ENCODE measurements around the gene BABAM2.
A peak's percentile ranks its signal among the peaks of the same experiment; 100 is the strongest.

BABAM2 gene

DNA sequence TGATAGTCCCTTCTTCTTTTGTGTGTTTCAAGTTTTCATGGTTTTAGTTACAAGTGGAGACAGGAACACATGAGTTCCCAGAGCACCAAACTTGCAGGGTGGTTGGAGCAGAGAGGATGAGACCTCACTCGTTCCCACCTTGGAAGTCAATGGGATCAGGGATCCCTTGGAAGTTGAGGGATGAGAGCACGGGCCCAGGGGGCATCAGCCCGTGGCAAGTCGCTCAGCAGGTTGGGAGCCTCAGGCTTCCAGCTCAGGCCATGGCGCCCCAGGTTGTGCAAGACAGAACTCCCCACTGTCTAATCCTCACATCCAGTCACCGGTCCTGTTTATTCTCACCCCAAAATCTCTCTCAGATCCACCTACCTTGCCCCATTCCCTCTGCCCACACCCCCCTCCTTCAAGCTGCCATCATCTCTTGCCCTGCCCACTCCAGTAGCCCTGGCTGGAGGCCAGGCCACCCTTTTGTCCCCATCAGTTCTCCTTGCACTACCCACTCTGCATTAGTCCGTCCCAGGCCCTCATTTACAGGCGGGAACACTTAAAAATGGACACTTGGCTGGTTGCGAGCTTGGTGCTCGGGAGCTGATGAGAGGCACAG is 464.5 kb downstream of the BABAM2 start:
- no peak for DNase-seq

GRCh38 chr2:28355521-28356094 is 465.1 kb downstream of the BABAM2 start:
- no peak for DNase-seq

- DNase-seq = peak; percentile 40
Measured at GRCh38 chr2:28356095-28356911, 465.8 kb downstream of the BABAM2 start.

- DNase-seq = no peak
Measured at GRCh38 chr2:28357055-28357454, 466.5 kb downstream of the BABAM2 start.

DNA sequence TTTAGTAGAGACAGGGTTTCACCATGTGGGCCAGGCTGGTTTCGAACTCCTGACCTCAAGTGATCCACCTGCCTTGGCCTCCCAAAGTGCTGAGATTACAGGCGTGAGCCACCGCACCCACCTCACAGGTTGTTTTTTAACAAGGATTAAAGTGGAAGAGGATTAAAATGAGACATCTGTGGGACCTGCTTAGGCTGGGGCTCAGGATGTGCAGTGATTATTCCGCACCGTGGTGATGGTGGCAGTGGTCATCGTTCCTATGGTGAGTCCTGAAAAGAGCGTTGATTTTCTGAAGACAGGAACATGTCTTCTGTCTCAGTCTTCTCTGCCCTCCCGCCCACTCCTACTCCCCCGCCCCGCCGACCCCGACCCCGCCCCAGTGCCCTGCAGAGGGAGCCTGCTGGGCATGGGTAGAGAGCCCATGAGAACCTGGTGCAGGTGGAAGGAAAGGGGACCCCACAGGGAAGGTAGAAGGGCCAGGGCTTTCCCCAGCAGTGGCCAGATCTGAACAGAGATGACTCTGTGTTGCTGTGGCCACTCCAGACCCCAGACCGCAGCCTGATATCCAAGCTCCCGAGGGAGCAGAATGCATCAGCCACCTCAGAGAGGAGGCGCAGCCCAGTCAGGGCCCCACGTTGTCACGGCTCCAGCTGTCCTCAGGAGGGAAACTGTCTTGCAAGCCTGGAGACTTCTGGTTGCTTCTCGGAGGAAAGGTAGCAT is 467.6 kb downstream of the BABAM2 start:
- no peak for DNase-seq

DNA sequence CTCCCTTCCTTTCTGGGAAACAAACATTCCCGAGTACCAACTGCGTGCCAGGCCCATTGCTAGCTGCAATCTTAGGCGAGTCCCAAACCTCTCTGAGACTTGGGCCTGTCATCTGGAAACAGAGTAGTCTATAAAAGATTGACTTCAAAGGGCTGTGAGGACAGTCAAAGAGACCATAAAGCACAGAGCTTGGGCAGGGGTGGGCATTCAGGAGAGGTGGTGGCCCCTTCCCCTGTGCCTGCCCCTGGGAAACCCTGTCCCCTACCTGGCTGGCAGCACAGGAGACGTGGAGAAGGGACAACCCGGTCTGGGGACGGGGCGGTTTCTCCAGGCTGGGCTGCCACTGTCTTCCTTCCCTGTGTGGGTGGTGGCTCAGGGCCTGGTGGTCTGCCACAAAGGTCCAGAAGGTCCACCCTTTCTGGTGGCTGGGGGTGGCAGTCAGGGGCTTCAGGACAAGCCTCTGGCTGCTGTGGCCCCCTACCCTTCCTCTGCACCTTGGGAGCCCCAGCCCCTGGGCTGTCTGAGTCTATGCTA is 468.2 kb downstream of the BABAM2 start:
- DNase-seq = peak; percentile 21

GRCh38 chr2:28359222-28360057 is 468.9 kb downstream of the BABAM2 start:
- DNase-seq = peak; percentile 90

DNA sequence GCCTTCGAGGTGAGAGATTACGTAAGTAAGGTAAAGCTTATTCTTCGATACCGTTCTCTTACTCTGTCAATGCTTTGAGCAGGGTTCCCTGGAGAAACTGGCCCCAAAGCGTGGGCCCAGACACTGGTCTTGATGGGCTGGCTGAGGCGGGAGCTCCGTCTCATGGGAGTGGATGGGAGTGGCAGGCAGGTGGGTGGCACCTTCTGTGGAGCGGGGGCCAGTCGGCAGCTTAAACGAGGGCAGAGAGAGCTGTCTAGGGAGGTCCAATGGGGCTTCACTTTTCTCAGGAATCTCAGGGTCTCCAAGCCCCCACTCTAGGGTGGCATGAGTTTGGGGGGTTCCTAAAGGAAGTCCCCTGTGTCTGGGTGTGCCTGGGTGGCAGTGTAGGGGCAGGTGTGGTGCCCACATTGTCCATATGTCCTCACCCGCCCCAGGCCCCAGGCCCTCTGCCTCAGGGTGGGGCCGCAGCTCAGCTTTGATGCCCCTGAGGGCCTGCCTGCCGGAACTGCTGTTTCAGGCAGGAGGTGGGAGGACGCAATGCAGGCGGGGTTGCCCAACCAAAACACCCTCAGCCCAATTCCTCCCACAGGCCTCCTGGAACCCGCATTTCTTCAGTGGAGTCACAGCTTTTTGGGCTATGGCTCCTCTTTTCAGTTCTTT is 469.7 kb downstream of the BABAM2 start:
- DNase-seq = no peak

- no peak for DNase-seq
Measured at GRCh38 chr2:28360718-28361293, 470.3 kb downstream of the BABAM2 start.

- DNase-seq = no peak
Measured at GRCh38 chr2:28361991-28362710, 471.6 kb downstream of the BABAM2 start.

DNA sequence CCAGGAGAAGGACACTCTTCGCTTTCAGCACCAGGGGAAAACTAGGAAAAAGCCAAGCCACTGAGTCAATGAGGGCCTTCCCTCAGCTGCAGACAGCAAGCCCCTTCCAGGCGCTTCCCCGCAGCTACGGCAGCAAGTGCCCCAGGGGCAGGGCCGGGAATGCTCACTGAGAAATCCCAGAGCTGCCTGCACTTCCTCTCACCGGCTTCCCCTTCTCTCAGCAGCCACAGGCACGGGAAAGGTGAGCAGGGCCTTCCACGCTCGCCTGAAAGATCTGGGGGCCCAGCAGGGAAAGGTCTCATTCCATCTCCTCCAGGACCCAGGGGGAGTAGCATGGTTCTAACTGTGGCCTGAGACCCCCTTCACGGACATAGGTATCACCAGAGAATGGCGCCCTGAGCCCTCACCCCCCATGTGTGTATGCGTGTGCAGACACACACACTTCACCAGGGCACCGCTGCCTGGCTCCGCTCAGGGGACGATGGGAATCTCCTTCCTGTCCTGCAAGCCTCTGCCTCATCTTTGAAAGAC is 472.5 kb downstream of the BABAM2 start:
- DNase-seq = no peak

DNA sequence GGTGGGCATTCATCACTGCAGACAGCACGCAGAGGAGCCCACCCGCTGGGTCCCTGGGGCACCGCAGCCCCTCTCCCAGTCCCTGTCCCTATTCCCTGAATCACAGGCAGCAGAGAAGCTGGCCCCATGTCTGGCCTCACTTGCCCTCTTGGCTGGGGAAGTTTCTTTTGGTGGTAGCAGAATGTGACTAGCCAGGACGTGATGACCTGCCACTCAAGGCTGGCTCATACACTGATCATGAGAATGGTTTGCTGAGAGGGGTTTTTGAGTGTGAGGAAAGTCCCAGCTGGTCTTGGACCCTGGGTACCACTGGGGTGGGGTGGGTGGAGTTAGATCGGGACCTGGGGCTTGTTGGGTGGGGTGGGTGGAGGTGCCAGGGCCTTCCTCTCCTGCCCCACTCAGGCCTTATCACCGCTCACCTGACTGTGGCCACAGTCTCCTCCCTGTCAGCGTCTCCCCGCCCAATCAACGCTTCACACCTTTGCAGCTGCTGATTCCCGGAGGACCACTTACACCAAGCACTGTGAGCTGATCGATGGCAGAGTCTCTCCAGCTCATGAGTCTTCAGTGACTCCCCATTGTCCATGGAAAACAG is 473.3 kb downstream of the BABAM2 start:
- DNase-seq = no peak

GRCh38 chr2:28364610-28365009 is 474.1 kb downstream of the BABAM2 start:
- no peak for DNase-seq

DNA sequence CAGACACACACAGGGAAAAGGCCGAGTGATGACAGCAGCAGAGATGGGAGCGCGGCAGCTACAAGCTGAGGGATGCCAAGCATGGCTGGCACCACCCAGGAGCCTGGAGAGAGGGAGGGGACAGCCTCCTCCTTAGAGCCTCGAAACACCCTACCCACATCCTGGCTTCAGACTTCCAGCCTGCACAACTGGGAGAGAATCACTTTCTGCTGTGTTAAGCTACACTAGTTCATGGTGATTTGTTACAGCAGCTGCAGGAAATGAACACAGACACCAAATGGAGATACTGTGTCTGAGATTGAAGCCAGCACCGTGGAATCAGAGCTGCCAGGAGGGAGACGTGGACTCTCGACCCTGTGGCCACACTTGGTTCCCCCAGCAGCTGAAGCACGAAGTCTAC is 474.6 kb downstream of the BABAM2 start:
- no peak for DNase-seq

DNA sequence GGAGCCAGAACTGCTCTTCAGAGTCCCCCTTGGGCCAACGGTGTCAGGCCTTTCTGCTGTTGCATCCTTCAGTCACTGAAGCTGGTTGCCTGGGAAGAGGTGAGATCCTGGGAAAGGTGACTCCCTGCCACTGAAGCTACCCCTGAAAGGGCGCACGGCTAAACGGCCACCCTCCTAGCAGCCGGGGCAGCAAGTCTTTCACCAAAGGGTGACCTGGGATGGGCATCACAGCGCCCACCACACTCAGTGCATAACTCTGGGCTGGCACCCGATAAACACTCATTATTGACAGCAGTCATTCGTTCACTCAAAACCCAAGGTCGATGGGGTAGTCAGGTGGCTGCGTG is 475.6 kb downstream of the BABAM2 start:
- DNase-seq = no peak

GRCh38 chr2:28366496-28367282 is 476.2 kb downstream of the BABAM2 start:
- peak; percentile 83 for DNase-seq

- DNase-seq = no peak
Measured at GRCh38 chr2:28367667-28368356, 477.3 kb downstream of the BABAM2 start.

- DNase-seq = no peak
Measured at GRCh38 chr2:28368357-28368798, 477.8 kb downstream of the BABAM2 start.

- no peak for DNase-seq
Measured at GRCh38 chr2:28369358-28369757, 478.8 kb downstream of the BABAM2 start.
